Kasumi-1 (cell line): ENCODE measurements around the gene SNX19.

Source experiments
- DNase-seq, 2 experiments: peaks; one replicate each; lab custom pipeline; 2025; lab: John Stamatoyannopoulos, UW

SNX19 gene

GRCh38 chr11:130905512-130905911 lies 10.8 kb downstream of the SNX19 start:
- DNase-seq: no peak

GRCh38 chr11:130904380-130904779 lies 11.9 kb downstream of the SNX19 start:
- peak; percentile 22 to 26 for DNase-seq

GRCh38 chr11:130902380-130902779 lies 13.9 kb downstream of the SNX19 start:
- no peak for DNase-seq

GRCh38 chr11:130899106-130899505 lies 17.2 kb downstream of the SNX19 start:
- DNase-seq: no peak

- DNase-seq: no peak
Observed at GRCh38 chr11:130897262-130898182, 18.8 kb downstream of the SNX19 start.

GRCh38 chr11:130894322-130895025 lies 21.8 kb downstream of the SNX19 start:
- DNase-seq: peak; percentile 69 to 74

- DNase-seq: no peak
Observed at GRCh38 chr11:130892861-130893260, 23.4 kb downstream of the SNX19 start.

- no peak for DNase-seq
Observed at GRCh38 chr11:130891326-130891725, 25.0 kb downstream of the SNX19 start.

GRCh38 chr11:130890039-130890745 lies 26.1 kb downstream of the SNX19 start:
- DNase-seq: no peak

- DNase-seq: no peak
Observed at GRCh38 chr11:130888790-130889189, 27.5 kb downstream of the SNX19 start.

- no peak for DNase-seq
Observed at GRCh38 chr11:130886704-130887103, 29.6 kb downstream of the SNX19 start.

GRCh38 chr11:130882138-130882551 lies 34.1 kb downstream of the SNX19 start:
- DNase-seq: no peak

GRCh38 chr11:130881475-130882137 lies 34.7 kb downstream of the SNX19 start:
- DNase-seq: no peak

- DNase-seq: no peak
Observed at GRCh38 chr11:130879836-130880235, 36.4 kb downstream of the SNX19 start.

- DNase-seq: no peak
Observed at GRCh38 chr11:130876931-130877915, 39.1 kb downstream of the SNX19 start.

GRCh38 chr11:130876100-130876499 lies 40.2 kb downstream of the SNX19 start:
- DNase-seq: no peak

- no peak for DNase-seq
Observed at GRCh38 chr11:130874955-130875531, 41.2 kb downstream of the SNX19 start.

GRCh38 chr11:130874396-130874795 lies 41.9 kb downstream of the SNX19 start:
- DNase-seq: no peak

GRCh38 chr11:130873761-130874160 lies 42.5 kb downstream of the SNX19 start:
- no peak for DNase-seq

GRCh38 chr11:130872981-130873380 lies 43.3 kb downstream of the SNX19 start:
- DNase-seq: no peak
